B cell (primary cell): ENCODE results near the gene ADCY10. TPM values are rescaled to one million over a fixed set of nuclear protein-coding genes. Genes with fewer than 3 reads are reported as not detected.
"Not testable (repeated sequence)": the region's sequence is repeated elsewhere in the genome, so short reads cannot be mapped to it uniquely, and the experiment has no call there.

Source experiments
- ATAC-seq: fragments of 200-7000 bp; cut with Tn5 transposase; one replicate; pipeline ENCODE4 v1.10.0; 2021; ENCODE audit warnings: low read depth, mild to moderate bottlenecking, moderate number of reproducible peaks, moderate library complexity
- CTCF ChIA-PET: fragments of 350-600 bp; sonication (Branson Sonifier 250); formaldehyde crosslinking; loops from one replicate; lab custom pipeline; 2021; ENCODE audit warnings: antibody characterized with exemption, inconsistent platforms; lab: Charles Lee
- POLR2A ChIA-PET: fragments of 350-600 bp; sonication (Branson Sonifier 250); formaldehyde crosslinking; loops from one replicate; lab custom pipeline; 2021; ENCODE audit warnings: antibody characterized with exemption; lab: Charles Lee
- DNase-seq: peaks from one replicate; pipeline ENCODE4 v3.0.0; 2013
- H2AFZ ChIP-seq: 2 replicates; pipeline ENCODE4 v1.6.1; 2012; ENCODE audit warnings: mild to moderate bottlenecking, low read depth, low read length; ENCODE audit not compliant: insufficient read depth, poor library complexity, severe bottlenecking
- H3K27ac ChIP-seq, 2 donors: 1 replicate in 1 of 2; 2 replicates in 1 of 2; pipeline ENCODE4 v1.5.1; 2012 to 2013; ENCODE audit warnings: low read length in 2 of 2, mild to moderate bottlenecking in 2 of 2, moderate library complexity in 1 of 2
- H3K27me3 ChIP-seq, 4 experiments: fragments of 200-600 bp in 1 of 4; sonication (generic) in 1 of 4; replicated peaks in 1 of 4; 1 replicate in 2 of 4; 2 replicates in 2 of 4; pipeline versions ENCODE4 v1.6.1 to v1.7.0; 2013 to 2016; ENCODE audit warnings: low read length in 3 of 4, mild to moderate bottlenecking in 2 of 4, mixed read lengths in 1 of 4, moderate library complexity in 1 of 4; ENCODE audit not compliant: insufficient read depth in 4 of 4, control insufficient read depth in 3 of 4; ENCODE audit errors: control extremely low read depth in 1 of 4
- H3K36me3 ChIP-seq, 2 experiments: replicated peaks in 1 of 2; 1 replicate in 1 of 2; 2 replicates in 1 of 2; pipeline versions ENCODE4 v1.6.1 to v1.7.1; 2013; ENCODE audit warnings: low read length in 1 of 2; ENCODE audit not compliant: insufficient read depth in 2 of 2, control insufficient read depth in 1 of 2; ENCODE audit errors: control extremely low read depth in 1 of 2, extremely low read depth in 1 of 2
- H3K4me1 ChIP-seq, 2 donors: fragments of 200-600 bp in 1 of 2; sonication (generic) in 1 of 2; 1 replicate in 1 of 2; 2 replicates in 1 of 2; pipeline versions ENCODE4 v1.5.1 to v1.6.1; 2013 to 2017; ENCODE audit warnings: low read length in 2 of 2; ENCODE audit not compliant: control insufficient read depth in 2 of 2, insufficient read depth in 2 of 2
- H3K4me2 ChIP-seq: replicated peaks from 2 replicates; pipeline ENCODE3; 2012; ENCODE audit warnings: mild to moderate bottlenecking, low read depth, low read length; ENCODE audit not compliant: poor library complexity, severe bottlenecking
- H3K4me3 ChIP-seq, 5 experiments: fragments of 200-600 bp in 1 of 5; sonication (generic) in 1 of 5; 1 replicate in 3 of 5; 2 replicates in 2 of 5; pipeline versions ENCODE4 v1.5.1 to v1.7.0; 2011 to 2016; ENCODE audit warnings: low read length in 4 of 5, mild to moderate bottlenecking in 4 of 5, low read depth in 2 of 5, control low read depth in 1 of 5, moderate library complexity in 1 of 5; ENCODE audit not compliant: insufficient read depth in 1 of 5; ENCODE audit errors: control extremely low read depth in 1 of 5, extremely low read depth in 1 of 5
- H3K79me2 ChIP-seq: fragments of 200-600 bp; sonication (generic); one replicate; pipeline ENCODE4 v1.6.0; 2016; ENCODE audit warnings: low read length; ENCODE audit not compliant: control insufficient read depth, insufficient read depth
- H3K9ac ChIP-seq: fragments of 200-600 bp; sonication (generic); 2 replicates; pipeline ENCODE4 v1.6.1; 2017; ENCODE audit warnings: mild to moderate bottlenecking, low read length, moderate library complexity
- H3K9me3 ChIP-seq, 3 donors: one replicate each; pipeline versions ENCODE4 v1.6.1 to v1.7.1; 2013; ENCODE audit warnings: low read length in 2 of 3; ENCODE audit not compliant: control insufficient read depth in 2 of 3, insufficient read depth in 1 of 3; ENCODE audit errors: control extremely low read depth in 1 of 3
- H4K20me1 ChIP-seq: 2 replicates; pipeline ENCODE4 v1.6.0; 2012; ENCODE audit warnings: mild to moderate bottlenecking, low read length; ENCODE audit not compliant: insufficient read depth, control insufficient read depth, poor library complexity, severe bottlenecking
- H3K27ac Mint-ChIP-seq: one replicate; pipeline ENCODE4 v1.8.0; 2021; ENCODE audit warnings: mixed read lengths
- H3K27me3 Mint-ChIP-seq: one replicate; pipeline ENCODE4 v1.8.0; 2021; ENCODE audit warnings: mixed read lengths
- H3K4me1 Mint-ChIP-seq: one replicate; pipeline ENCODE4 v1.8.0; 2021; ENCODE audit warnings: mixed read lengths
- H3K4me3 Mint-ChIP-seq: one replicate; pipeline ENCODE4 v1.8.0; 2021; ENCODE audit warnings: mixed read lengths
- H3K9me3 Mint-ChIP-seq: one replicate; pipeline ENCODE4 v1.8.0; 2022; ENCODE audit warnings: mixed read lengths; ENCODE audit not compliant: insufficient read depth
- EZH2 ChIP-seq: IDR thresholded peaks from 2 replicates; pipeline ENCODE4 v1.6.1; 2012; ENCODE audit warnings: borderline replicate concordance, low read depth, mild to moderate bottlenecking, moderate library complexity, low read length; ENCODE audit not compliant: insufficient read depth, poor library complexity, severe bottlenecking
- WGBS: methylation state at CpG from one replicate; pipeline ENCODE4 v1.1.5; 2013; ENCODE audit warnings: missing lambda C conversion rate; ENCODE audit not compliant: insufficient coverage; 5-methylcytosine and 5-hydroxymethylcytosine counted together
- intact Hi-C: fragments of 100-400 bp; cut with micrococcal nuclease; formaldehyde crosslinking; loops from one replicate; pipeline ENCODE4 v1.10.0; 2022
- polyA plus RNA-seq: library from polyadenylated mRNA; depleted of rRNA; stranded (reverse); fragments of >200 nt; gene quantifications from 2 replicates; pipeline ENCODE4 v1.2.3, GENCODE V29; 2012
- total RNA-seq, 2 donors: library from RNA; stranded (reverse); fragments of 120-200 nt in 1 of 2; gene quantifications; 1 replicate in 1 of 2; 2 replicates in 1 of 2; pipeline versions ENCODE4 v1.2.3 to v1.2.4, GENCODE V29; 2013 to 2022
- TF ChIP-seq, protein P1 (sequence below): fragments of 200-600 bp; IDR thresholded peaks from one replicate; pipeline ENCODE4 v1.8.0; 2022; ENCODE audit warnings: antibody characterized with exemption, mild to moderate bottlenecking

Gene ADCY10
- total and polyA plus RNA-seq, 2 donors (not counting 1 experiment from before 2014, with no cell fraction given), result 0.15 TPM; not detected in 1

DNA sequence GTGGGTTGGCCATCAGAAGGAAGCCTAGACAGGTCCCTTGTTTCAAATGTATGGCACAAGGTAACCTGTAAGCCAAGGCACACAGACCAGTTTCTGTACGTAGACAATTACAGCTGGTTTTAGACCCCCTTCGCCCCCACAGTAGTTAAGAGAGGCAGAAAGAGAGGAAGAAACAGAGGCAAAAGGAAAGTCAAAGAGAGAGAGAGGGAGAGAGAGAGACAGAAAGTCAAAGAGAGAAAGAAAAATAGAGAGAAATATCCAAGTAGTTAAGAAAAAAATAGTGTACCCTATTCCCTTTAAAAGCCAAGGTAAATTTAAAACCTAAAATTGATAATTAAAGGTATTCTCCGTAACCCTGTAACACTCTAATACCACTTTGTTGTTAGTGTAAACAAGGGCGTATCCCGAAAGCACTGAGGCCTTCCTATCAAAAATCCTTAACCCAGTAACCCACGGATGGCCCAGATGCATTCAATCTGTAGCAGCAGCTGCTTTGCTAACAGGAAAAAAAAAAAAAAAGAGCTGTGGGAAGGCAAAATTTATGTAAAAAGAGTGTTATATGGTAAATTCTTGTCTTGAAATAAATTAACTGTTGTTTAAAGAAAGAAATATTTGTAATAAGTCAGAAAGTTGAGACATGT, 49.4 kb downstream of the ADCY10 start:
- no peaks in the 10 kb centered on the region for H3K27me3 ChIP-seq
- Mint-ChIP-seq H3K9me3 (no peaks in the 10 kb centered on the region), H3K27ac (no peak overlapping the region), H3K4me1 (no peaks in the 10 kb centered on the region), H3K4me3 (no peak overlapping the region), H3K27me3 (no peaks in the 10 kb centered on the region)
- H3K9ac ChIP-seq, result no peak overlapping the region
- TF ChIP-seq, protein P1, sequence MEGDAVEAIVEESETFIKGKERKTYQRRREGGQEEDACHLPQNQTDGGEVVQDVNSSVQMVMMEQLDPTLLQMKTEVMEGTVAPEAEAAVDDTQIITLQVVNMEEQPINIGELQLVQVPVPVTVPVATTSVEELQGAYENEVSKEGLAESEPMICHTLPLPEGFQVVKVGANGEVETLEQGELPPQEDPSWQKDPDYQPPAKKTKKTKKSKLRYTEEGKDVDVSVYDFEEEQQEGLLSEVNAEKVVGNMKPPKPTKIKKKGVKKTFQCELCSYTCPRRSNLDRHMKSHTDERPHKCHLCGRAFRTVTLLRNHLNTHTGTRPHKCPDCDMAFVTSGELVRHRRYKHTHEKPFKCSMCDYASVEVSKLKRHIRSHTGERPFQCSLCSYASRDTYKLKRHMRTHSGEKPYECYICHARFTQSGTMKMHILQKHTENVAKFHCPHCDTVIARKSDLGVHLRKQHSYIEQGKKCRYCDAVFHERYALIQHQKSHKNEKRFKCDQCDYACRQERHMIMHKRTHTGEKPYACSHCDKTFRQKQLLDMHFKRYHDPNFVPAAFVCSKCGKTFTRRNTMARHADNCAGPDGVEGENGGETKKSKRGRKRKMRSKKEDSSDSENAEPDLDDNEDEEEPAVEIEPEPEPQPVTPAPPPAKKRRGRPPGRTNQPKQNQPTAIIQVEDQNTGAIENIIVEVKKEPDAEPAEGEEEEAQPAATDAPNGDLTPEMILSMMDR, result no peak
- TF ChIP-seq EZH2, result no peak
- POLR2A ChIA-PET, result no interaction called here
- no peaks in the 10 kb centered on the region for H3K36me3 ChIP-seq
- no peak overlapping the region for H3K4me3 ChIP-seq
- H3K4me2 ChIP-seq, result no peak overlapping the region
- intact Hi-C loops, result no loop called here
- H4K20me1 ChIP-seq, result no peaks in the 10 kb centered on the region
- CTCF ChIA-PET, result no interaction called here
- H3K9me3 ChIP-seq, result no peaks in the 10 kb centered on the region
- ATAC-seq, result no peak
- no peak for DNase-seq
- no CpG with 5 or more reads among the region's 6 CpGs for WGBS
- H3K27ac ChIP-seq, result no peak overlapping the region
- H3K79me2 ChIP-seq, result no peaks in the 10 kb centered on the region
- H3K4me1 ChIP-seq, result no peaks in the 10 kb centered on the region
- no peak overlapping the region for H2AFZ ChIP-seq

DNA sequence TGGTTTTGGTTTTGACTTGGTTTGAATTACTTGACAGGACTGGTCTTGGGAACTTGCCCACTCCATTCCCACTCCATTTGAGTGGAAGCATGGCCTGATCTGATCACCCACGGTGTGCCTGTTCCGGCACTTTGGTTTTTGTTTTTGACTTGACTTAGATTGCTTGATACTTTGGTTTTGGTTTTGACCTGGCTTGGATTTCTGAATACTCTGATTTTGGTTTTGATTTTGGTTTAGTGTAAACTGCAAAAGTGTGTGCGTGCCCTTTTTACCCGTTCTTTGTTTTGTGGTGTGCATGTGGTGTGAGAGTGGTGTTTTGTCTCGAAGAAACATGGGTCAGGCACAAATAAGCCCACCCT, 50.0 kb downstream of the ADCY10 start:
- ATAC-seq (no peak), DNase-seq (no peak)
- no peaks in the 10 kb centered on the region for H3K27me3 ChIP-seq
- H2AFZ ChIP-seq, result no peak overlapping the region
- Mint-ChIP-seq H3K27ac (no peak overlapping the region), H3K9me3 (no peaks in the 10 kb centered on the region), H3K4me1 (no peaks in the 10 kb centered on the region), H3K27me3 (no peaks in the 10 kb centered on the region), H3K4me3 (no peak overlapping the region)
- H3K79me2 ChIP-seq, result no peaks in the 10 kb centered on the region
- no peak overlapping the region for H3K9ac ChIP-seq
- H3K4me1 ChIP-seq, result no peaks in the 10 kb centered on the region
- H4K20me1 ChIP-seq, result no peaks in the 10 kb centered on the region
- WGBS, result 100% methylated on average over 1 of the region's 5 CpGs
- no peak overlapping the region for H3K4me2 ChIP-seq
- no peaks in the 10 kb centered on the region for H3K9me3 ChIP-seq
- intact Hi-C loops, result no loop called here
- no peak overlapping the region for H3K4me3 ChIP-seq
- TF ChIP-seq, protein P1, result no peak
- TF ChIP-seq EZH2, result no peak
- ChIA-PET POLR2A (no interaction called here), CTCF (no interaction called here)
- no peaks in the 10 kb centered on the region for H3K36me3 ChIP-seq
- no peak overlapping the region for H3K27ac ChIP-seq

DNA sequence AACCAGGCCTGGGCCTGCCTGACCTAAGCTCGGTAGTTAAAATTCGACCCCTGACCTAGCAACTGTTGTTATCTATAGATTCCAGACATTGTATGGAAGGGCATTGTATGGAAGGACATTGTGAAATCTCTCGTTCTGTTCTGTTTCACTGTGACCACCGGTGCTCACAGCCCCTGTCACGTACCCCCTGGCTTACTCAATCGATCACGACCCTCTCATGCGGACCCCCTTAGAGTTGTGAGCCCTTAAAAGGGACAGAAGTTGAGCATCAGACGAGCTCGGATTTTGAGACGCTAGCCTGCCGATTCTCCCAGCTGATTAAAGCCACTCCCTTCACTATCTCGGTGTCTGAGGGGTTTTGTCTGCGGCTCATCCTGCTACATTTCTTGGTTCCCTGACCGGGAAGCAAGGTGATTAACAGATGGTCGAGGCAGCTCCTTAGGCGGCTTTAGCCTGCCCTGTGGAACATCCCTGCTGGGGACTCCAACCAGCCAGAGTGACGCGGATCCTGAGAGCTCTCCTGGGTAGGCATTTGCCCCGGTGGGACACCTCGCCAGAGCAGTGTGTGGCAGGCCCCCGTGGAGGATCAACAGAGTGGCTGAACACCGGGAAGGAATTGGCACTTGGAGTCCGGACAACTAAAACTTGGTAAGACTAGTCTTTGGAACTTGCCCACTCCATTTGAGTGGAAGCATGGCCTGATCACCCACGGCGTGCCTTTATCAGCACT, 50.6 kb downstream of the ADCY10 start:
- H3K4me2 ChIP-seq, H3K27ac ChIP-seq, CTCF ChIA-PET, DNase-seq, H4K20me1 ChIP-seq, ATAC-seq, H3K9me3 Mint-ChIP-seq, H3K9ac ChIP-seq, H3K27ac Mint-ChIP-seq, H3K4me1 ChIP-seq, H2AFZ ChIP-seq, POLR2A ChIA-PET, H3K36me3 ChIP-seq, H3K4me3 Mint-ChIP-seq, H3K4me3 ChIP-seq, H3K79me2 ChIP-seq, intact Hi-C loops, H3K9me3 ChIP-seq, H3K27me3 ChIP-seq, H3K27me3 Mint-ChIP-seq, H3K4me1 Mint-ChIP-seq: not testable (repeated sequence)
- WGBS, result 97% methylated on average over 24 of the region's 26 CpGs
